Transverse colon (tissue), 4 donors: Measurements from ENCODE around the gene CCDC61. TPM values are rescaled to one million over a fixed set of nuclear protein-coding genes. Genes with fewer than 3 reads are reported as not detected.
A peak's percentile ranks its signal among the peaks of the same experiment; 100 is the strongest.

Source experiments
- DNase-seq: peaks from one replicate; pipeline ENCODE4 v3.0.0-alpha.2; 2019
- H3K27ac ChIP-seq, 4 donors: fragments of 200-600 bp; sonication (generic); 2 replicates each; pipeline ENCODE4 v1.5.1; 2016 to 2018; ENCODE audit warnings: inconsistent platforms in 4 of 4
- H3K27me3 ChIP-seq: fragments of 200-600 bp; sonication (generic); 2 replicates; pipeline ENCODE4 v1.5.1; 2017; ENCODE audit warnings: inconsistent platforms
- H3K36me3 ChIP-seq, 4 donors: fragments of 200-600 bp; sonication (generic); 2 replicates each; pipeline ENCODE4 v1.5.1; 2017 to 2019; ENCODE audit warnings: inconsistent platforms in 4 of 4
- H3K4me1 ChIP-seq, 4 donors: fragments of 200-600 bp; sonication (generic); 2 replicates each; pipeline ENCODE4 v1.5.1; 2017 to 2020; ENCODE audit warnings: inconsistent platforms in 4 of 4
- H3K4me3 ChIP-seq, 4 donors: fragments of 200-600 bp; sonication (generic); 1 replicate in 1 of 4; 2 replicates in 3 of 4; pipeline versions ENCODE4 v1.5.1 to v1.6.1; 2017 to 2019; ENCODE audit warnings: inconsistent platforms in 4 of 4
- H3K9me3 ChIP-seq, 2 donors: fragments of 200-600 bp; sonication (generic); 2 replicates each; pipeline ENCODE4 v1.5.1; 2017 to 2019; ENCODE audit warnings: inconsistent platforms in 2 of 2
- CTCF ChIP-seq, 5 experiments: fragments of 200-600 bp in 3 of 5; fragments of 450-650 bp in 2 of 5; sonication (generic) in 3 of 5; IDR thresholded peaks; 1 replicate in 2 of 5; 2 replicates in 3 of 5; pipeline ENCODE4 v1.5.1; 2016 to 2017; ENCODE audit warnings: antibody characterized with exemption in 5 of 5, inconsistent platforms in 3 of 5, mild to moderate bottlenecking in 2 of 5, moderate library complexity in 1 of 5
- EP300 ChIP-seq: sonication (generic); formaldehyde crosslinking; IDR thresholded peaks from one replicate; pipeline ENCODE4 v1.6.1; 2017; ENCODE audit warnings: antibody characterized with exemption, low read depth
- POLR2A ChIP-seq: fragments of 450-650 bp; IDR thresholded peaks from one replicate; pipeline ENCODE4 v1.6.1; 2016; ENCODE audit warnings: antibody characterized with exemption, mild to moderate bottlenecking, moderate library complexity
- POLR2AphosphoS5 ChIP-seq, 3 donors: sonication (generic); formaldehyde crosslinking; IDR thresholded peaks; one replicate each; pipeline ENCODE4 v1.6.1; 2016; ENCODE audit warnings: antibody characterized with exemption in 3 of 3
- WGBS, 2 donors: methylation state at CpG; one replicate each; pipeline ENCODE4 v1.1.5; 2018; ENCODE audit warnings: low coverage in 1 of 2; 5-methylcytosine and 5-hydroxymethylcytosine counted together
- in situ Hi-C, 4 donors: fragments of 200-750 bp; cut with MboI; loops; one replicate each; pipeline versions ENCODE4 v1.15.0 to v1.15.1; 2017; ENCODE audit warnings: low sequenced_read_pairs in 3 of 4, low pct_ligation_motif_present in 1 of 4, low pct_unique_long_range_greater_than_20kb in 1 of 4
- intact Hi-C: fragments of 100-400 bp; cut with DNase I; formaldehyde crosslinking; loops from one replicate; pipeline ENCODE4 v1.15.1; 2023; ENCODE audit warnings: low total_unique reads
- total RNA-seq, 4 donors: library from RNA; depleted of rRNA; stranded (reverse); fragments of >200 nt; gene quantifications; one replicate each; pipeline ENCODE4 v1.1.0, GENCODE V29; 2016

The CCDC61 gene
- total RNA-seq, 4 donors from 2014 or later = 7.8 to 18.7 (median 10.6) TPM

DNA sequence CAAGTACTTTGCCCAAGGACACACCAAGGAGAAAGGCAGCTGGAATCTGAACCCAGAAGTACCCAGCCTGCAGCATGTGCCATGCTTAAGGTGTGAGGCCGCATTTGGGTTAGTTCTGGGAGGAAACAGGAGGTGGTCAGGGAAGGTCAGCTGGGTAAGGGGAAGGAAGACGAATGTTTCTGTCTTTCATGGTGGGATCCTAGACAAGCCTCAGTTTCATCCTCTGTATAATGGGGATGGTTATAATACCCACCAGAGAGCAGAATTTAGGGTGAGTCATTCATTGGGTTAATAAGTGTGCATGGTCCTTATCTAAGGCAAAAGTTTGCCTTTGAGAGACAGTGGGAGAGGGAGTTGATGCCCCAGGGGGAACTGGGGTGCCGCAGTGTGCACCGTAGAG is 3.6 kb downstream of the CCDC61 start:
- no peaks in the 10 kb centered on the region for H3K36me3 ChIP-seq
- H3K4me3 ChIP-seq = no peak overlapping the region
- peaks cover 15 to 20% (median 18%) of the 10 kb centered on the region in 4 donors for H3K4me1 ChIP-seq
- H3K27me3 ChIP-seq = no peaks in the 10 kb centered on the region
- TF ChIP-seq CTCF (IDR thresholded peaks at IDR 0.05) = no peak
- TF ChIP-seq EP300 = no peak
- TF ChIP-seq POLR2AphosphoS5 (IDR thresholded peaks at IDR 0.05) = no peak
- TF ChIP-seq POLR2A = no peak
- 94 to 95% methylated on average over 4 of the region's 4 CpGs for WGBS, 2 donors
- no peak overlapping the region for H3K27ac ChIP-seq
- intact Hi-C loops (loop anchor here (5.0 kb wide), 1 partner anchor 908 kb away; no protein-coding TSS in a partner anchor), in situ Hi-C loops (no loop called here)
- H3K9me3 ChIP-seq = no peaks in the 10 kb centered on the region
- DNase-seq = no peak

DNA sequence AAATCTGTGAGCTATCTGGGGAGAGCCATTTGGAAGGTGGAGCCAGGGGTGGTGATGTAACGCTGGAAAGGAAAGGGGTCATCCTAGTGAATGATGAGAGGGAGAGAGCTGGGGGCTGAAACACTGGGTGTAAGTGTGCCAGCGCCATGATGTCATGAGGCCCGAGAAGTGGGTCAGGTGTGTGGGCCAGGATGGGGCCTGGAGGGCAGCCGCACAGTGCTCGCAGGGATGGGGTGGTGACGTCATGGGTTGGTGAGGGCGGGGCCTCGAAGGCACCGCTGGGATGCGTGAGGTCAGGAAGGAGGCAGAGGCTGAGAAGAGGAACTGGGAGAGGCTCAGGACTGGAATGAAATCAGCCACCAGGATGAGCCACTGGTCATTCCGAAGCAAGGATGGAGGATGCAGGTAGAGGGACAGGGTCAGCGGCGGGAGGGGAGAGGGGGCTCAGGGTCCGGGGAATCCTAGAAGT is 4.4 kb downstream of the CCDC61 start:
- in situ Hi-C loops = no loop called here
- TF ChIP-seq POLR2AphosphoS5 (IDR thresholded peaks at IDR 0.05) (no peak), POLR2A (no peak), EP300 (no peak), CTCF (IDR thresholded peaks at IDR 0.05) (no peak)
- Histone ChIP-seq H3K36me3 (no peaks in the 10 kb centered on the region), H3K27me3 (no peaks in the 10 kb centered on the region), H3K4me1 (peaks cover 13 to 19% (median 15%) of the 10 kb centered on the region in 4 donors), H3K4me3 (no peak overlapping the region), H3K9me3 (no peaks in the 10 kb centered on the region), H3K27ac (no peak overlapping the region)
- 36 to 56% methylated on average over 3 to 14 of the region's 14 CpGs for WGBS, 2 donors
- DNase-seq = no peak
- intact Hi-C loops = loop anchor here (5.0 kb wide), 1 partner anchor 908 kb away; no protein-coding TSS in a partner anchor

DNA sequence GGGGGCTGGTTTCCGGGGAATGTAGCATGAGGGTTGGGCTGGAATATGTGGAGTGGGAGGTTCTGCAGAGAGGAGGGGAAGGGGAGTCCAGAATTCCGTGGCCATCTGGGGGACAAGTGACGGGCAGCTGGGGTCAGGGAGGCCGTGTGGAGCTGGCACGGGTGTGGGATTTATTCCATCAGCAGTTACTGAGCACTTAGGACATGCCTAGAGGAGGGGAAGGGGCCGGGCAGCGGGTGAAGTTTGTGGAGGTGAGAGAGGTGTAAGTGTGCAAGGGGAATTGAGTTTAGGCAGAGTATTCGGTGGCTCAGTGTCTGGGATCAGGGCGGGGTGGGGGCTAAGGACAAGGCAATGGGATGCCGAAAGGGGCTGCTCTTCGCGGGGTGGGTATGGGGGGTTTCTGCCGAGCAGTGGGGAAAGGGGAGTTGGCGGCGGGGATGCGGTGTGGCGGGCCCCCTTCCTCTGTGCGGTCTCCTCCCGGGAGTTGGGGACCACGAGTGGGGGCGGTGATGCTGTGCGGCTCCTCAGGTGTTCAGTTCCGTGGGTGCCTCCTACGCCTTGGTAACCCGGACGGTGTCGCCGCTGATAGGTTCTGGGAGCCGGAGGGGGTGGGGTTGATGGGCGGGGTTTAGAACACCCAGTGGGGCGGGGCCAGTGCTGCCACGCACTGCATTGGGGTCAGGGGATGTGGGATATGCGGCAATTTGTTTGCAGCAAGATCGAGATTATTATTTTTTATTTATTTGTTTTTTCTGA is 5.4 kb downstream of the CCDC61 start:
- no peaks in the 10 kb centered on the region for H3K9me3 ChIP-seq
- no peaks in the 10 kb centered on the region for H3K36me3 ChIP-seq
- TF ChIP-seq POLR2A (no peak), EP300 (no peak), CTCF (IDR thresholded peaks at IDR 0.05) (no peak), POLR2AphosphoS5 (IDR thresholded peaks at IDR 0.05) (no peak)
- intact Hi-C loops = no loop called here
- no peak overlapping the region for H3K27ac ChIP-seq
- H3K27me3 ChIP-seq = no peaks in the 10 kb centered on the region
- peaks cover 13 to 19% (median 15%) of the 10 kb centered on the region in 4 donors for H3K4me1 ChIP-seq
- no peak overlapping the region for H3K4me3 ChIP-seq
- in situ Hi-C loops = no loop called here
- DNase-seq = peak; percentile 69
- 7 to 14% methylated on average over 6 to 29 of the region's 34 CpGs for WGBS, 2 donors

DNA sequence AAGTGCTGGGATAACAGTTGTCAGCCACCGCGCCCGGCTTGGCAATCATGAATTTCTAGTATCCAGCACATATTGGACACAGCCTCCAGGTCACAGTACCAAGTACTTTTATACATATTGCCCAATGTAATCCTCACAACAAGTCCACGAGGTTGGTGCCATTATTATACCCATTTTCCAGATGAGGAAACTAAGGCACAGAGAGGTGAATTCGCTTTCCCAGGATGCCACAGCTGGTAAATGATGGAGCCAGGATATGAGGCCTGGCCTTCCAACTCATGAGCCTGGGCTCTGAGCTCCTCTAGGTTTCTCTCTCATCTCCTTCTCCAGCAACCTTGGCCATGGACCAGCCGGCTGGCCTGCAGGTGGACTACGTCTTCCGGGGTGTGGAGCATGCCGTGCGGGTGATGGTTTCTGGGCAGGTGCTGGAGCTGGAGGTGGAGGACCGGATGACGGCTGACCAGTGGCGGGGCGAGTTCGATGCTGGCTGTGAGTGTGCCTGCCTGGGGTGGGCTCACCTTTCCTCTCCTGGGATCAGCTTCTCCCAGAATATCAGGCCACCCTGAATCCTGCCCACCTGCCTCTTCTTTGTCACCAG is 7.5 kb downstream of the CCDC61 start:
- in situ Hi-C loops = no loop called here

More for the DNA sequence above, 7.5 kb downstream of the CCDC61 start:
- 96% methylated on average over 15 of the region's 15 CpGs; no CpG with 5 or more reads in 1 of the 2 donors for WGBS, 2 donors
- Histone ChIP-seq H3K4me1 (peaks cover 6 to 14% (median 9%) of the 10 kb centered on the region in 4 donors), H3K4me3 (no peak overlapping the region), H3K36me3 (no peaks in the 10 kb centered on the region), H3K27me3 (no peaks in the 10 kb centered on the region), H3K27ac (no peak overlapping the region), H3K9me3 (no peaks in the 10 kb centered on the region)
- intact Hi-C loops = no loop called here
- TF ChIP-seq EP300 = no peak
- DNase-seq = no peak
